Activated CD8-positive, alpha-beta memory T cell treated with anti-CD3 and anti-CD28 coated beads, Interleukin-2, amount 50 U/mL, for 1 hour (primary cell): ENCODE measurements around the gene DNAJB2.
"Not testable (repeated sequence)": the region's sequence is repeated elsewhere in the genome, so short reads cannot be mapped to it uniquely, and the experiment has no call there.

ENCODE experiments used
- DNase-seq: peaks from one replicate; pipeline ENCODE4 v3.0.0-alpha.2; 2020; ENCODE audit errors: extremely low read depth

DNAJB2 gene

GRCh38 chr2:219285373-219285735 is 6.2 kb downstream of the DNAJB2 start:
- no peak for DNase-seq

GRCh38 chr2:219285894-219286425 is 6.8 kb downstream of the DNAJB2 start:
- no peak for DNase-seq

- DNase-seq: no peak
These were observed 7.4 kb downstream of the DNAJB2 start for GRCh38 chr2:219286436-219287115.

- not testable (repeated sequence) for DNase-seq
These were observed 7.9 kb downstream of the DNAJB2 start for GRCh38 chr2:219287116-219287440.

- no peak for DNase-seq
These were observed 8.6 kb downstream of the DNAJB2 start for GRCh38 chr2:219287580-219288265.

GRCh38 chr2:219289195-219289536 is 10.0 kb downstream of the DNAJB2 start:
- no peak for DNase-seq

GRCh38 chr2:219289537-219290361 is 10.6 kb downstream of the DNAJB2 start:
- no peak for DNase-seq

- DNase-seq: no peak
These were observed 11.4 kb downstream of the DNAJB2 start for GRCh38 chr2:219290381-219291171.

GRCh38 chr2:219291394-219291793 is 12.2 kb downstream of the DNAJB2 start:
- no peak for DNase-seq

GRCh38 chr2:219291910-219292490 is 12.8 kb downstream of the DNAJB2 start:
- DNase-seq: no peak

GRCh38 chr2:219292616-219293015 is 13.4 kb downstream of the DNAJB2 start:
- no peak for DNase-seq

- no peak for DNase-seq
These were observed 14.6 kb downstream of the DNAJB2 start for GRCh38 chr2:219293736-219294231.

GRCh38 chr2:219294356-219295351 is 15.5 kb downstream of the DNAJB2 start:
- DNase-seq: peak; percentile 62

GRCh38 chr2:219296142-219296541 is 17.0 kb downstream of the DNAJB2 start:
- no peak for DNase-seq

- no peak for DNase-seq
These were observed 17.6 kb downstream of the DNAJB2 start for GRCh38 chr2:219296631-219297391.

GRCh38 chr2:219297766-219298456 is 18.7 kb downstream of the DNAJB2 start:
- DNase-seq: no peak

GRCh38 chr2:219298759-219299371 is 19.7 kb downstream of the DNAJB2 start:
- DNase-seq: no peak

GRCh38 chr2:219299372-219299760 is 20.2 kb downstream of the DNAJB2 start:
- DNase-seq: no peak
